ENCODE measurements around the gene PRSS27. TPM values are rescaled to one million over a fixed set of nuclear protein-coding genes. Genes with fewer than 3 reads are reported as not detected.

Gene PRSS27
- polyA plus RNA-seq, 1 of the 3 experiments (the other 2 are of a cell fraction): 7.7 TPM

GRCh38 chr16:2712063-2712441 is 8.0 kb downstream of the PRSS27 start:
- ChIA-PET POLR2A (no interaction called here), CTCF (interaction anchor here (1.6 kb wide), 1 partner anchor 156 kb away, joined by 5 read pairs; no protein-coding TSS in a partner anchor)
- TF ChIP-seq SIN3A (IDR thresholded peaks at IDR 0.05; ENCODE audit: borderline replicate concordance, low read depth, low read length): no peak
- TF ChIP-seq GATA2 (CRISPR knock-in tag; IDR thresholded peaks at IDR 0.05): no peak
- TF ChIP-seq TAF1 (IDR thresholded peaks at IDR 0.05; ENCODE audit: borderline replicate concordance, low read depth, low read length): no peak
- no peak for TF ChIP-seq YY1 (IDR thresholded peaks at IDR 0.05; ENCODE audit: low read depth)
- TF ChIP-seq IRF3 (IDR thresholded peaks at IDR 0.05; ENCODE audit: low read depth, low read length): no peak
- TF ChIP-seq RXRA (IDR thresholded peaks at IDR 0.05; ENCODE audit: borderline replicate concordance, low read depth): no peak
- no peak for TF ChIP-seq RFX5 (IDR thresholded peaks at IDR 0.05; ENCODE audit: low read length)
- no peak for TF ChIP-seq NRF1 (IDR thresholded peaks at IDR 0.05; ENCODE audit: low read depth, low read length)
- no peak for TF ChIP-seq JUND (IDR thresholded peaks at IDR 0.05)
- TF ChIP-seq ZBTB33 (IDR thresholded peaks at IDR 0.05; ENCODE audit: borderline replicate concordance, low read depth): no peak
- no peak for TF ChIP-seq MEF2A (IDR thresholded peaks at IDR 0.05; ENCODE audit: borderline replicate concordance, low read depth)
- no peak for TF ChIP-seq MXI1 (IDR thresholded peaks at IDR 0.05; ENCODE audit: low read depth, low read length)
- TF ChIP-seq ELF1 (IDR thresholded peaks at IDR 0.05): no peak
- TF ChIP-seq USF1 (IDR thresholded peaks at IDR 0.05; ENCODE audit: borderline replicate concordance, low read depth): no peak
- no peak for TF ChIP-seq POLR2AphosphoS5 (IDR thresholded peaks at IDR 0.05; ENCODE audit: low read depth, low read length)
- no peak for TF ChIP-seq REST (IDR thresholded peaks at IDR 0.05; ENCODE audit: low read depth, low read length)
- TF ChIP-seq FOXM1 (IDR thresholded peaks at IDR 0.05; ENCODE audit: low read depth): no peak
- no peak for TF ChIP-seq NFIC (IDR thresholded peaks at IDR 0.05; ENCODE audit: borderline replicate concordance)
- no peaks in the 10 kb centered on the region for H3K79me2 ChIP-seq (ENCODE audit: insufficient read depth)
- no peak overlapping the region for H3K4me3 ChIP-seq (ENCODE audit: low read depth in 2 of 2, low read length in 1 of 2)
- DNase-seq: no peak
- H3K4me2 ChIP-seq: no peak overlapping the region
- H3K36me3 ChIP-seq (replicated peaks in 1 of 2; ENCODE audit: control insufficient read depth in 1 of 2, insufficient read depth in 2 of 2, low read length in 1 of 2): peaks cover 0 to 24% of the 10 kb centered on the region in 2 experiments
- H2AFZ ChIP-seq (ENCODE audit: low read depth): no peak overlapping the region
- no peak overlapping the region for H3K27ac ChIP-seq (ENCODE audit: low read depth in 2 of 2, low read length in 1 of 2)
- 82% methylated on average over 8 of the region's 14 CpGs for WGBS (ENCODE audit: low lambda C conversion rate)
- H3K4me1 ChIP-seq (ENCODE audit: control insufficient read depth in 1 of 2, insufficient read depth in 2 of 2, low read depth in 1 of 2, low read length in 1 of 2): no peaks in the 10 kb centered on the region; a peak in 1 of 4 replicates
- no peaks in the 10 kb centered on the region for H3K9me3 ChIP-seq
- no peak overlapping the region for H3K9ac ChIP-seq
- H4K20me1 ChIP-seq (ENCODE audit: insufficient read depth): no peaks in the 10 kb centered on the region
- H3K27me3 ChIP-seq (ENCODE audit: insufficient read depth): no peaks in the 10 kb centered on the region
- H3K9me2 ChIP-seq: no peaks in the 10 kb centered on the region
- H3F3A ChIP-seq (replicated peaks; ENCODE audit: insufficient read depth): no peaks in the 10 kb centered on the region
